ENCODE results near the gene MPPE1. TPM values are rescaled to one million over a fixed set of nuclear protein-coding genes. Genes with fewer than 3 reads are reported as not detected.

Gene MPPE1
- total and polyA plus RNA-seq, 12 donors: 18.3 to 45.9 (median 34.1) TPM

DNA sequence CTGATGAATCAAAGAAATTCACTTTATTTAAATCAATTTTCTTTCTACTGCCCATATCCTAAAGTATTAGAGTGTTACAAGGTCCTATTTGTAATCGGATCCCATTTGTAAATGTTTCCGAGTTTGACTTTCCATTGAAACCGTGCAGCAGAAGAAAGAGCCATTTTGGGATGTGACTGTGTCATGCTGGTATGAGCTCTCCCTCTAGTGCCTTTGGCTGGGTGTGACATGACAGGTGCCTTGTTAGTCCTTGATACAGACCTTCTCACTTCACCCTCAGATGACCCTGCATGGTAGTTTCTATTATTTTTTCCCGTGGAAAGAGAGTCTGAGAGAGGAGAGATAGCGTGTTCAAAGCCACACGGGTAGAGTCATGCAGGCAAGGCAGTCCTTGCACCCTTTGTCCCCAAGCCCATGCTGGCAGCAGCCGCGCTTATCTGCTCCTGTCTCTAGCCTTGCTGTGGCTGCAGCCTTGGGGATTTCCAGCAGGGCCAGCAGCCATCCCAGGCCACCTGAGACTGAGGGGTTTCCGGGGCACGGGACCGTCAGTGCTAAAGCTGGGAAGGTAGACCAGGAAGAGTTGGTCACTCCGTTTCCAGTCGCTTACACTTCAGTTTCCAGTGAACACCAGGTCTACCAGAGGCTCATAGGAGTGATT is 35.5 kb downstream of the MPPE1 start:
- ATAC-seq (peak; percentile 82 to 97 (median 92)), DNase-seq (peak in 1 of 2 donors; percentile 41)
- Histone ChIP-seq H3K27ac (peak overlapping the region in 5 of 10 donors; percentile 12 to 65 (median 27)), H3K4me3 (no peak overlapping the region), H3K27me3 (no peaks in the 10 kb centered on the region), H3K9me3 (peaks cover 0 to 6% (median 0%) of the 10 kb centered on the region in 11 donors), H3K36me3 (peaks cover 0 to 16% (median 0%) of the 10 kb centered on the region in 9 donors), H3K4me1 (peaks cover 0 to 4% (median 0%) of the 10 kb centered on the region in 9 donors)
- 39 to 47% methylated on average over 13 of the region's 13 CpGs for WGBS, 2 donors
- intact Hi-C loops (cut with DNase I): loop anchor here (1.0 to 10.0 kb wide), 5 partner anchors 139 to 218 kb away; no protein-coding TSS in a partner anchor
- peak in 8 of 9 donors; percentile 18 to 63 (median 55) for TF ChIP-seq CTCF (IDR thresholded peaks at IDR 0.05)

DNA sequence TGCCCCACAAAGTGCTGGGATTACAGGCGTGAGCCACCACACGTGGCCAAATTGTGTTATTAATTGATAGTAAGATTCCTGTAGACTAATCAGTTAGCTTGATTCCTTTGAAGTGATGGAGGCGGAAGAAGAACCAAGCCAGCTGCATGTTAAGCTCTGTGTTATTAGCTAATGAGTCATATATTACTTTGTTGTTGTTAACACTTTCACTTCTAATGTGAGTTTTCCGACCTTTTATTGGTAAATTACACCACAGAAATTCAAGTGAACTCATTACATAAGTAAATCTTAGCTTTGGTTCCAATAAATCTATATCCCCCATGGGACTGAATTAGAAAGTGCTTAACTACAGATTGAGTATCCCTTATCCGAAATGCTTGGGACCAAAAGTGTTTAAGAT is 36.6 kb downstream of the MPPE1 start:
- intact Hi-C loops (cut with DNase I): loop anchor here in 5 of 10 donors (5.0 to 10.0 kb wide), 2 partner anchors 139 to 217 kb away; no protein-coding TSS in a partner anchor
- H3K27ac ChIP-seq: no peak overlapping the region

DNA sequence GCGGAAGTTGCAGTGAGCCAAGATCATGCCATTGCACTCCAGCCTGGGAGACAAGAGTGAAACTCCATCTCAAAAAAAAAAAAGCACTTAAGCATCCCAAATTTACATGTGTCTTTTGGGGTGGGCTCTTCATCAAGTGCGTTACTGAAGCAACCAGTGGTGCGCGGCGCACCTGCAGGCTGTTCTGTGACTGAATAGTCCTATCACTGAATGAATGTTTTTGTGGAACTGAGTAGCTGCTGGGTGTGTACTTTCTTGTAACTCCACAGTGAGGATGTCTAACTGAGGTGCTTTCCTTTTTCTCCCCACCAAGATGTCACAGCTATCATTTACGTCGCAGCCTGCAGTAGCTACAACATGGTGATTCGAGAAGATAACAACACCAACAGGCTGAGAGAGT is 39.9 kb downstream of the MPPE1 start:
- intact Hi-C loops (cut with DNase I): loop anchor here in 1 of 10 donors (10.0 kb wide), 1 partner anchor 213 kb away; no protein-coding TSS in a partner anchor
- Histone ChIP-seq H3K4me1 (peaks cover 0 to 4% (median 0%) of the 10 kb centered on the region in 9 donors), H3K36me3 (no peaks in the 10 kb centered on the region), H3K9me3 (no peaks in the 10 kb centered on the region), H3K4me3 (no peak overlapping the region), H3K27me3 (no peaks in the 10 kb centered on the region), H3K27ac (no peak overlapping the region)
- WGBS, 2 donors: 90 to 92% methylated on average over 8 of the region's 8 CpGs
- no peak for DNase-seq
- TF ChIP-seq CTCF (IDR thresholded peaks at IDR 0.05): no peak
- ATAC-seq: no peak

More for the DNA sequence above, 36.6 kb downstream of the MPPE1 start:
- TF ChIP-seq CTCF (IDR thresholded peaks at IDR 0.05): no peak
- Histone ChIP-seq H3K4me3 (no peak overlapping the region), H3K4me1 (peaks cover 0 to 4% (median 0%) of the 10 kb centered on the region in 9 donors), H3K36me3 (peaks cover 0 to 6% (median 0%) of the 10 kb centered on the region in 9 donors), H3K9me3 (peaks cover 0 to 6% (median 0%) of the 10 kb centered on the region in 11 donors), H3K27me3 (no peaks in the 10 kb centered on the region)
- WGBS, 2 donors: 58 to 76% methylated on average over 5 of the region's 5 CpGs
- ATAC-seq (no peak), DNase-seq (no peak)

GRCh38 chr18:11866764-11867163 is 41.4 kb downstream of the MPPE1 start:
- no peak overlapping the region for H3K4me3 ChIP-seq
- TF ChIP-seq CTCF (IDR thresholded peaks at IDR 0.05): no peak
- WGBS, 2 donors: 45 to 47% methylated on average over 5 of the region's 5 CpGs

More at GRCh38 chr18:11866764-11867163, 41.4 kb downstream of the MPPE1 start:
- intact Hi-C loops (cut with DNase I): loop anchor here in 1 of 10 donors (10.0 kb wide), 1 partner anchor 212 kb away; no protein-coding TSS in a partner anchor
- no peaks in the 10 kb centered on the region for H3K4me1 ChIP-seq
- no peaks in the 10 kb centered on the region for H3K27me3 ChIP-seq
- ATAC-seq (no peak), DNase-seq (no peak)
- no peak overlapping the region for H3K27ac ChIP-seq
- H3K9me3 ChIP-seq: no peaks in the 10 kb centered on the region
- no peaks in the 10 kb centered on the region for H3K36me3 ChIP-seq

Data from heart right ventricle (tissue), 16 donors.